NB4 (cell line): ENCODE data around the gene VIPR2.

ENCODE experiments used
- DNase-seq: peaks from one replicate; pipeline ENCODE4 v3.0.0; 2010; ENCODE audit warnings: low read depth
- H3K4me3 ChIP-seq: one replicate; pipeline ENCODE4 v1.5.1; 2011; ENCODE audit warnings: mild to moderate bottlenecking, low read depth, low read length, moderate library complexity
- CTCF ChIP-seq: IDR thresholded peaks from one replicate; pipeline ENCODE4 v1.5.1; 2012; ENCODE audit warnings: low read depth, low read length
- MAX ChIP-seq: IDR thresholded peaks from 2 replicates; pipeline ENCODE4 v1.6.1; 2011; ENCODE audit warnings: low read depth, low read length
- MYC ChIP-seq: IDR thresholded peaks from 2 replicates; pipeline ENCODE4 v1.6.1; 2011; ENCODE audit warnings: low read depth, low read length
- POLR2A ChIP-seq: IDR thresholded peaks from 2 replicates; pipeline ENCODE4 v1.6.1; 2011; ENCODE audit warnings: mild to moderate bottlenecking; ENCODE audit not compliant: insufficient read length; ENCODE audit errors: extremely low read depth

Gene VIPR2

GRCh38 chr7:159034988-159035387 lies 109.7 kb downstream of the VIPR2 start:
- DNase-seq: no peak
- no peak overlapping the region for H3K4me3 ChIP-seq
- TF ChIP-seq MYC (no peak), CTCF (no peak), MAX (no peak), POLR2A (no peak)

- TF ChIP-seq POLR2A (no peak), MYC (no peak)
- H3K4me3 ChIP-seq: no peak overlapping the region
- no peak for DNase-seq
Measured at GRCh38 chr7:159034394-159034793, 110.3 kb downstream of the VIPR2 start.

GRCh38 chr7:159033956-159034355 lies 110.7 kb downstream of the VIPR2 start:
- TF ChIP-seq CTCF (no peak), MYC (no peak), POLR2A (no peak), MAX (no peak)
- no peak overlapping the region for H3K4me3 ChIP-seq
- DNase-seq: no peak

GRCh38 chr7:159033473-159033825 lies 111.2 kb downstream of the VIPR2 start:
- DNase-seq: no peak
- TF ChIP-seq POLR2A (no peak), CTCF (no peak), MAX (no peak), MYC (no peak)
- no peak overlapping the region for H3K4me3 ChIP-seq

- no peak for TF ChIP-seq MYC
- TF ChIP-seq CTCF: no peak
- no peak for TF ChIP-seq MAX
- TF ChIP-seq POLR2A: no peak
- DNase-seq: no peak
- no peak overlapping the region for H3K4me3 ChIP-seq
Measured at GRCh38 chr7:159032753-159033472, 111.8 kb downstream of the VIPR2 start.

- H3K4me3 ChIP-seq: no peak overlapping the region
- no peak for DNase-seq
- TF ChIP-seq MAX (no peak), POLR2A (no peak), MYC (no peak), CTCF (no peak)
Measured at GRCh38 chr7:159032322-159032721, 112.3 kb downstream of the VIPR2 start.
